HG03521 (cell line): ENCODE results near the gene DLGAP4.

Source experiments
- ATAC-seq: cut with Tn5 transposase; IDR thresholded peaks from one replicate; pipeline ENCODE4 v1.9.1; 2021; ENCODE audit warnings: mild to moderate bottlenecking, moderate library complexity; ENCODE audit not compliant: unreplicated experiment

The DLGAP4 gene

DNA sequence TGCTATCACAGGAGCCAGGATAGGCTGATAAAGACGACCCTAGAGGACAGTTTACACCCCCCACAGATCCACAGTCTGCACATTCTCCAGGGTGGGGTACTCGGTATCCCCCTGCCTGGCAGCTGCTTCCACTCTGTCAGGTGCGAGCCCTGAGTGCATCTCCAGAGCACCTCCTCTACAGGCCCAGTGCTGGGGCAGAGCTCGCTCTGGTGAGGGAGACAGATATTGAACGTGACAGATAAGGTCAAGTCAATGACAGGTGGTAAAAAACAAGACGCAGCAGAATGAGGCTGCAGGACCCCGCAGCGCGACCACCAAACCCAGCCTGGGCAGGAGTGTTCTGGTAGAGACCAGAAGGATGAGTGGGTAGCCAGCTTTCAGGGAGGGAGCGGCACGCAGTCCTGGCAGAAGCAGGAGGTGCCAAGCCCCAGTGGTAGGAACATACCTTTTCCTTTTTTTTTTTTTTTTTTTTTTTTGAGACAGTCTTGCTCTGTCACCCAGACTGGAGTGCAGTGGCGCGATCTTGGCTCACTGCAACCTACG lies 222.8 kb downstream of the DLGAP4 start:
- no peak for ATAC-seq

DNA sequence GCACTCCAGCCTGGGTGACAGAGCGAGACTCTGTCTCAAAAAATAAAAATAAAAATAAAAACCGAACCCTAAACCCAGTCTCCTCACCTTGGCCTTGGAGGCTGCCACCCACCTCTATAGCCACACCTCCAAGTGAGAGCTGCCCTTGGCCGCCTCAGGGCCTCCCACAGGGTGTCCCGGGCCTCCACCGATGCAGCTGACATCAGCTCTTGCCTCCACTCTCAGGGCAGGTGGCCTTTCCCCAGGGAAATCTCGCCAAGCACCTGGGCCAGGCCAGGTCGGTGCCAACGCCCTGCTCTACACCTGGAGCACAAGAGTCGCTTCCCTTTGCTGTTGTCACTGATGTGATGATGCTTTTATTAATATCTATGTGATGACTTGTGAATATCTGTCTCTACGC lies 226.2 kb downstream of the DLGAP4 start:
- ATAC-seq: no peak

DNA sequence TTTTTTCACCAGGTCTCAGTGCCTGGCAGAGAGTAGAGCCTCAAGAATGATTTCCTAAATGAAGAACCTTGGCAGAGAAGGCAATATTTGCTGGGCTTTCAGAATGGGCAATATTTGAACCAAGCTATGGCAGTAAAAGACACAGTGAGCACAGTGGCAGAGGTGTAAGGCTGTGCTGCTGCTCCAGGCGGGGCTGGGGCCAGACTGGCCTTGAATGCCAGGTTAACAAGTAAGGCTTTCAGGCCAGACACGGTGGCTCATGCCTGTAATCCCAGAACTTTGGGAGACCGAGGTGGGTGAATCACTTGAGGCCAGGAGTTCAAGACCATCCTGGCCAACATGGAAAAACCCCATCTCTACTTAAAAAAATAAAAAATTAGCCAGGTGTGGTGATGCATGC lies 226.7 kb downstream of the DLGAP4 start:
- ATAC-seq: no peak

DNA sequence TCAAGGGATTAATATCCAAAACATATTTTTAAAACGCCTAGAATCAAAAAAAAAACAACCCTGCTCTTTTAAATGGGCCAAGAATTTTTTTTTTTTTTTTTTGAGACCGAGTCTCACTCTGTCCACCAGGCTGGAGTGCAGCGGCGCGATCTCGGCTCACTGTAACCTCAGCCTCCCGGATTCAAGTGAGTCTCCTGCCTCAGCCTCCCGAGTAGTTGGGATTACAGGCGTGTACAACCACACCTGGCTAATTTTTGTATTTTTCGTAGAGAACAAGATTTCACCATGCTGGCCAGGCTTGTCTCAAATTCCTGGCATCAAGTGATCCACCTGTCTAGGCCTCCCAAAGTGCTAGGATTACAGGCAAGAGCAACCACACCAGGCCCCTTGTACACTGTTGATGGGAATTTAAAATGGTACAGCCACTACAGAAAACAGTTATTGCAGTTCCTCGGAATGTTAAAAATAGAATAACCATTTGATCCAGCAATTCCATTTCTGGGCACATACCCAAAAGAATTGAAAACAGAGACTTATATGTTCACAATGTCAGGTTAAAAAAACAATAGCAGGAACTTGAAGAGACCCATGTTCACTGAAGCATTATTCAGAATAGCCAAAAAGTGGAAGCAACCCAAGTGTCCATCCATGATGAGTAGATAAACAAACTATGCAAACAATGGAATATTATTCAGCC lies 232.0 kb downstream of the DLGAP4 start:
- no peak for ATAC-seq

DNA sequence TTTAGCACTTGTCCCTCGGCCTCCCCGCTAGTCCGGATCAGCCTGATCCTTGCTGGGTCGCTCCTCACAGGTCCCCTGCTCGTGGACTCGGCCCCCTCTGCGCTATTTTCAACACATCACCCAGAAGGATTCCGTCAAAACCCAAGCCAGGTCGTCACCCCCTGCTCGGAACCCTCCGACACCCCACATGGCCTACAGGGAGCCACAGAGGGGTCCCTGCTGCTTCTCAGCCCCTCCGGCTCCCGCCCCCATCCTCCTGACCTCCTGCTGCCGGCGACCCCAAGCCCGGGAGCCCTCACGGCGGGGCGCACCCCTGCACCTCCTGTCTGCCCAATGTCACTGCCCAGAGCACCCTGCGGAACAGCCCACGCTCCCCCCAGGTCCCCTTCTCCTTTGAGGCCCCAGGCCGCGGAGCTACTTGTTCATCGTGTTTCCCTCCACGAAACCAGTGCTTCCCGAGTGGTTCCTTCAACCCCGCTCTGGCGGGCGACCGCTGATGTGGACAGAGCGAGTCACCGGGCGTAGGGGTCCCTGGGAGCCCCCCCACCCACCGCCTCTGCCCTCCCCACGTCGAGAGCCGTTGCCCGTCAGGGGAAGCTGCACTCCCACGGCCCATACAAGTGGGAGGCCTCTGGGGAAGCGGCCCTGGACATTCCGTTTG lies 234.5 kb downstream of the DLGAP4 start:
- ATAC-seq: no peak

DNA sequence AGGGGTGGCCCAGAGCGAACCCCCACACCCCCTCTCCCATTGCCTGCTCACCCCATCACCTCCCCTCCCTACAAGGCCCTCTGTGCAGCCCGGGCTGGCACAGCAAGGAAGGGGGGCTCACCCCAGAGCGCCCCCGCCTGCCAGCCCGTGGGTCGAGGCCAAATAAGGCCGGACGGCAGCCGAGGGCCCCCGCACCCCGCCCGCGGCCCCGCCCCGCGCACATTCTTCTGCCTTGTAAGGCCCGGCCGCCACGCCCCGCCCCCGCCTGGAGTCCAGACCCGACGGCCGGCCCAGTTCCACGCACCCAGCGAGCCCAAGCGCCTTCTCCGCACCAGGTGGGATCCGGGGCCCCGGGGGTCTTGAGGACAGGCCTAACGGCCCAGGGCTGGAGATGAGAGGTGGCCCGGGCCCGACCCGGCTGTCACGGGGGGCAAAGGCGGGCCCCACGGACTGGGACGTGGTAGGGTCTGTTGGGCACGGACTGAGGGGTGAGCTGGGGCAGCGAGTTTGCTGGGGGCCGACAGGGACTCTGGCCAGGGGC lies 235.2 kb downstream of the DLGAP4 start, which contains the start of gene MYL9:
TSS of gene MYL9 (plus strand) at position 293 of the 541 bp plus-strand sequence. CDS start 3,366 bp downstream, outside the sequence.
- no peak for ATAC-seq

DNA sequence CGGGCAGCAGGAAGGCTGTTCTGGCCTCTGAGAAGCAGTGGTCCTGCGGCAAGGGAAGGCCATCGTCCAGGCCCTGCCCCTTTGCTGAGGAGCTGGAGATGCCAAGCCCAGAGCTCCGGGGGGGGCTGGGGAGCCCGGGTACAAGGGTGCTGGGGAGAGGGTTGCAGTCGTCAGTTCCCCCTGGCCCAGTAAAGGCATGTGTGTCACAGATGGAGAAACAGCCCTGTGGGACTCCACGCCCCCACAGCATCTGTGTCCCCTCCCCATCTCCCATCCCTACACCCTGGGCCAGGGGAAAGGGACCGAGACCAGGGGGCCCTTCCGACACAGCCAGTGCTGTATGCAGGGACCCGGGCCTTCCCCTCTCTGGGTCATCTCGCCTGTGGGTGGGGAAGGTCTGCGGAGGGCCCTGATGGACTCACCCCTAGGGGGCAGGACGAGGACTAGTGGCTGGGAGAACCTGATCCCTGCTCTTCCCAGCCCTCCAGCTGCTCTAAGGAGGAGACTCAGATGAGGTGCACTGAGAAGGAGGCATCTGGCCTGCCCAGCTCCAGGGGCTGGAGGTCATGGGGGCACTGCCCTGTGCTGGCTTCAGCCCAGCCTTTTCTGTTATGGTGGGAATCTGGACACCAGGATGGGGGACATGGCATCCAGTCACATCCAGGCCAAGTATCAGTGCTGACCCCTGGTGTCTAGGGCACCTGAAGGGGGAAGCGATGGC lies 235.8 kb downstream of the DLGAP4 start:
- no peak for ATAC-seq

DNA sequence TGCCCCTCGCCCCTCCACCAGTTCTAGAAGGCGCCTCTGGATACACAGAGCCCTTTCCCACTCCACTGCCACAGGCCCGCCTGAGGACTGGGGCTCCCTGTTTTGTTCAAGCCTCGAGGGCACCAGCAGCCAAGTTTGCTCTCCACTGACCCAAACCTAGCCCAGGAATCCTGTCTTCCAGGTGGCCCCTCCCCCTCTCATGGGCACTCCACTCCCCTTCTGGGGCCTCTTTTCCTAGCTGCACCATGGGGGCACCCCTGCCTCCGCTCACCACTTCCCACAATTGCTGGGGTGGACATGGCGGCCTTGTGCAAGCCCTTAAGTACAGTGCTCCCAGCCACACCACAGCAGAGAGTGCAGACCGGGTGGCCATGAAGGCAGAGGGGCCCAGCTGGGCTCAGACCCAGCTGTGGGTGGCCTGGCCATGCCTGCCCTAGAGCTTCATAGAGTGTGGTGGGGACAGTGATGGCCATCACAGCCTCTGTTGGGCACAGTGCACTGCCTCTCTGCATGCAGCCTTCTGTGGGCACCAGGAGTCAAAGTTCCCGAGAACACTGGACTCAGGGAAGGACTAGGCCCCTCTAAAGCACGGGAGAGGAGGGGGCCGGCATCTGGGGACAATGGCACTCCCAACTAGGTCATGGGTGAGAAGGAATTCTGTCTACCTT lies 236.5 kb downstream of the DLGAP4 start:
- ATAC-seq: no peak

DNA sequence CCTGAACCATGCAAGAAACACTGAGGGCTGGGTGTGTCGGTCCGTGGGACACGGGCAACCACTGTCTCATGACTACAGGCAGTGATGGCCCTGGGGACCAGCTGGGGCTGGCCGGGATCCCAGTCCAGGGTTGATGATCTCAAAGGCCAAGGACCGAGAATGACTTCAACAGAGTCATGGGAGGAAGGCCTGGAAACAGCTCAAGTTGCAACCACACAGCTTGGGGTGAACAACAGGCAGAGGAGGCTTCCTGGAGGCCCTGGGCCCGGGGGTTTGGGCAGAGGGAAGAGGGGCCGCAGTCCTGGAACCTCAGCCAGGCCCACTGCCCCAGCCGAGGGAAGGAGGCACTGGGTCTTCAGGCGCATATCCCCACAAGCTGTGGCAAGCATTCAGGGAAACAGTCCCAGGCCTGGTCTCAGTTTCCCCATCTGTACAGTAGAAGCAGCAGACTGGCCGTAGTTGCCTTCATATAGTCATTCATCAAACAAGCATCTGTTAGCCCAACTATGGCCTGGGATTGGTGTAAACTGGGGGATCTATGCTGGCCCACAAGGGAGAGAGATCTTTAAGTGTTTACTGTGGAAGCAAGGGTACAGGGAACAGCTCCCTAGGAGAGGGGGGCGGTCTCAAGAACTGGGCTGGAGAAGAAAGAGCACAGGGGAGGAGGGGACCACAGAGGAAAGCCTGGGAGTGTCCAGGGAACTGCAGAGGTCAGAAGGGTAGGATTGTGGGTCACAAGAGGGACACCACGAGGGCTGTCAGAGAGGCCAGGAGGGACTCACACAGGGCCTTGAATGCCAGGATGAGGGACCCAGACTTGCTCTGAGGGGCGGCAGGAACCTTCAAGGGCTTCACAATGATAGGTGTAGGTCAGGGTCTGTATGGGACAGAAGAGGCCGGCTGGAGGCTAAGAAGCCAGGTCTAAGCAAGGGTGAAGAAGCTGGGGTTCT lies 237.3 kb downstream of the DLGAP4 start:
- no peak for ATAC-seq

DNA sequence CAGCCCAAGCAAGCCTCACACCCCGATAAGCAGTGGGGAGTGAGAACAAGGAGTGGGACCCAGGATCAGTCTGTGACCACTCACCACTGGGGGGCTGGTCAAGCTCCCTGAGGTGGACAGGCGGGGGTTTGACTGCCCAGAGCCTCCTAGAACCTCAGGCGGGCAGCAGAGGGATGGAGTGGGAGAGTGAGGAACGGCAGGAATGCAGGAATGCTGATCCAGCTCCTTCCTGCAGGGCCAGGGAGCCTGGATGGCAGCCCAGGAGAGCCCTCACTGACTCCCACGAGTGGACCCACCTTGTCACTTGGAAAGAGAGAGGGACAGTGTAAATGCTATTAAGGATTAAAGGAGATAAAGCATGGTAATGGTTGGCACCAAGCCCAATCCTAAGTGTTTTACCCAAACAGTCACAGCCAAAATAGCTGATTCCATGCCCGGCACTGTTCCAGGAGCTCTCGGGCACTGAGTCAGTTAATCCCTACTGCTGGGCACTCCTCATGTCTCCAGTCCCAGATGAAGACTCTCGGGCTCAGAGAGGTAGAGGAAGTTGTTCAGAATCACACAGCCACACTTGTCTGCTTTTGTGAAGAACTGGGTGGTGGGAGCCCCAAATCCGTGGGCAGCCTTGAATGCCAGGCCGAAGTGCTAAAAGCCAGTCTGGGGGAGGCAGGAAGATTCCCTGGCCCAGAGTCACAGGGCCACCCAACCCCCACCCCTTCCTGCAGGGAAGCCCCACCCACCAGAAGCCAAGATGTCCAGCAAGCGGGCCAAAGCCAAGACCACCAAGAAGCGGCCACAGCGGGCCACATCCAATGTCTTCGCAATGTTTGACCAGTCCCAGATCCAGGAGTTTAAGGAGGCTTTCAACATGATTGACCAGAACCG lies 238.2 kb downstream of the DLGAP4 start:
- no peak for ATAC-seq

DNA sequence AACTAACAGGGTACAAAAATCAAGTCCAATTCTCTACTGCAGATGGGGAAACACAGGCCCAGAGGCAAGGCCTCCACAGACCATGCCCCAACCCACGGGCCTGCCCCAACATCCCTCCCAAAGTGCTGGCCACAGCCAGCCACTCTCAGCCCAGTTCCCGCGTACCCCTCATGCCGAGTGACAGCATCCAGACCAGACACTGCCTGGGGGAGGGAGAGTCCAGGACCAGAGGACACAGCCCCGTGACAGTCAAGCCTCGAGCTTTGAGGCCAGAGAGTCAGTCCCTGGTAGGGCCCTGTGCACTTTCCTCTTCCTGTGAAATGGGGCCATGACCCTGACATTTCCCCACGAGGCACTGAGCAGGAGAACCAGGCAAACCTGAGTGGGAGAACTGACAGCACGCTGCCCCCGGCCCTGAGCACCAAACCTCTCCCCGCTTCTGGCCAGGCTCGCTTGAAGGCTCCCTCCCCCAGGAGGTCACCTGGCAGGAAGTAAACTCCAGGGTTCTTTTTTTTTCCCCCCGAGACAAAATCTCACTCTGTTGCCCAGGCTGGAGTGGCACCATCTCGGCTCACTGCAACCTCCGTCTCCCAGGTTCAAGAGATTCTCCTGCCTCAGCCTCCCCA lies 240.1 kb downstream of the DLGAP4 start:
- no peak for ATAC-seq

DNA sequence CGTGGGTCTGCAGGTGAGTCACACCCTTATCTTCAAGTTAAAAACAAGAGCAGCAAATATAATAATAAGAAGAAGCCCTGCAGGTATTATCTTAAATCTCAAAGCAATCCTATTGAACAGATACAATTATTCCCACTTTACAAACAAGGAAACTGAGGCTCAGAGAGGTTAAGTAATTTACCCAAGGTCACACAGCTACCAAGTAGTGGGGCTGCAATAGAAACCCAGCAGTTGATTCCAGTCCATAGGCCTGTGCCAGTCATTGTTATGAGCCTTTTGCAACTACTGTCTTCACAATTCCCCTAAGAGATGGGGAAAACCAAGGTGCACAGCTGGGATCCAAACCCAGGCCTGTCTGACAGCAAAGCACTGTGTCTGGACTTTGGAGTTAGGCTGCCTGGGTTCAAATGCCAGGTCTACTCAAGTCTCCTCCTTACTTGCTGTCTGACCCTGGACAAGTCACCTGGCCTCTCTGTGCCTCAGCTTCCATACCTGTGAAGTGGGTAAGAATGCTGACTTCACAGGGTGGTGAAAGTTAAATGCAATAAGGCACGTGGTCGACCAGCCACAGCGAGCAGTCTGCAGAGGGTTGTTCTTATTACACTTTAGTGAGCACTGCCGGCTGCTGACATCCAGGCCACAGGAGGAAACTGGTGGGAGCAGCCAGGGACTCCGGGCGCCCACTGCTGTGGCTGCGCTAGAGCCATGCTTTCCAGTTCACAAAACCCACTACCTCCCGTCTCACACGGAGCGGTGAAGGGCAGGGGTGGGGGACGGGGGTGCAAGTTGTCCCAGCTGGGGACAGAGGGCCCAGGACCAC lies 241.3 kb downstream of the DLGAP4 start:
- ATAC-seq: no peak

DNA sequence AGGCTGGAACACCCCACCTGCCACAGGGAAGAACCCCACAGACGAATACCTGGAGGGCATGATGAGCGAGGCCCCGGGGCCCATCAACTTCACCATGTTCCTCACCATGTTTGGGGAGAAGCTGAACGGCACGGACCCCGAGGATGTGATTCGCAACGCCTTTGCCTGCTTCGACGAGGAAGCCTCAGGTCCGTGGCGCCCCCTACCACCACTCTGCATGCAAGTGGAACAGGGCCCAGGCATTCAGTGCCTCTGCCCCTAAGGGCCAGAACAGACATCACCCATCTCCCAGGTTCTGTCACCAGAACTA lies 241.8 kb downstream of the DLGAP4 start:
- ATAC-seq: no peak

DNA sequence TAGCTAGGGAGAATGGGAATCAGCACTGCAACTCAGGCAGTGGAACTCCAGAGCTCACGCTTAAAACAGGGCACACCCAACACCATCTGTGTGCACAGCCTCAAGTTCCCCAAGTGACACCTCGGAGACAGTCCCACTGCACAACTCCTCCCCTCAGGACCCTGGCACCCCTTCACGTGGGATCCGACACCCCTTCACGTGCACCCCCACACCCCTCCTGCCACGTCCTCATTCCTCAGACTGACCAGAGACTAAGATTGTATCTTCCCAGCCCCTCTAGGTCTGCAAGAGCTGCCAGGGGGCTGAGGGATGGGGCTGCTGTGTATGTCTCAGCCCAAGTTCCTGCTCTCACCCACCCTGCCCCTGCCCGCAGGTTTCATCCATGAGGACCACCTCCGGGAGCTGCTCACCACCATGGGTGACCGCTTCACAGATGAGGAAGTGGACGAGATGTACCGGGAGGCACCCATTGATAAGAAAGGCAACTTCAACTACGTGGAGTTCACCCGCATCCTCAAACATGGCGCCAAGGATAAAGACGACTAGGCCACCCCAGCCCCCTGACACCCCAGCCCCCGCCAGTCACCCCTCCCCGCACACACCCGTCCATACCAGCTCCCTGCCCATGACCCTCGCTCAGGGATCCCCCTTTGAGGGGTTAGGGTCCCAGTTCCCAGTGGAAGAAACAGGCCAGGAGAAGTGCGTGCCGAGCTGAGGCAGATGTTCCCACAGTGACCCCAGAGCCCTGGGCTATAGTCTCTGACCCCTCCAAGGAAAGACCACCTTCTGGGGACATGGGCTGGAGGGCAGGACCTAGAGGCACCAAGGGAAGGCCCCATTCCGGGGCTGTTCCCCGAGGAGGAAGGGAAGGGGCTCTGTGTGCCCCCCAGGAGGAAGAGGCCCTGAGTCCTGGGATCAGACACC lies 242.8 kb downstream of the DLGAP4 start:
- ATAC-seq: no peak

DNA sequence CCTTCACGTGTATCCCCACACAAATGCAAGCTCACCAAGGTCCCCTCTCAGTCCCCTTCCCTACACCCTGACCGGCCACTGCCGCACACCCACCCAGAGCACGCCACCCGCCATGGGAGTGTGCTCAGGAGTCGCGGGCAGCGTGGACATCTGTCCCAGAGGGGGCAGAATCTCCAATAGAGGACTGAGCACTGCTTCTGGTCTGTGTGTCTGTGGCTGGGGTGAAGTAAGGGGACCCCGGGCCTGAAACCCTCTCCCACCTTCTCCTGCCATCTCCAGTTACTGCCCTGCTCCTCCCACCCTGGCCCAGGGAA lies 243.4 kb downstream of the DLGAP4 start:
- no peak for ATAC-seq

DNA sequence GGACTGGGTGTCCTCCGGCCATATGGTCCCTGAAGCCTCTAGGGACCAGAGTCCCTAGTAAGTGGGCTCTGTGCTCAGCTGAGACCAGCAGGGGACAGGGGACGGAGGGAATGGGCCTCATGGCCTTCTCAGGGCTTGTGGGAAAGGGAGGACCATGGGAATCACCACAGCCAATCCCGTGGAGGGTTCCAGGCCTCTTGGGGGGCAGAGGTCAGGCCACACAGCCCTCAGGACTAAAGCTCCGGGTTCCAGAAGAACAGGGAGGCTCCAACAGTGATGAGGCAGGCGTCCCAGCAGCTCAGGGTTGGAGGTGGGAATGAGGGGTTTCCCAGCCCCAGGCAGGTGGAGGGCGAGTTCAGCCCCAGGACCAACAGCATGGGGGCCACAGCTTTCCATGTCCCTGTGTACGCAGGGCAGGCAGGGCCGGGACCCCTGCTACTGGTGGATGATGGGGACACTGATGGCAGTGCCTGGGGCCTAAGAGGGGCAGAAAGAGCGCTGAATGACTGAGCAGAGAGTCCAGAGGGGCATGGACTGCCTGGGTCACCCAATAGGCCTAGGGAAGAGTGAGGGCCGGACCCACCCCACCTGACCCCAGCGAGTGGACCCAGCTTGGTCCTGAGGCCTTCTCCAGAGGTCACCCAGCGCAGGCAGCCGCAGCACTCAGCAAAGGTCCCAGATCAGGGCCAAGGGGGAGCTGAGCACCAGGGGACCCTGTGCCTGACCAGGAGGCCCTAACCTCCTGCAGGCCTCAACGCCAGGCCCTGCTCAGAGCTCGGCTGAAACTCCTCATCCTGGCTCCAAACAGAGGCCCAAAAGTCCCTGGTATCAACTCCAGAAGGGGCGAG lies 244.0 kb downstream of the DLGAP4 start:
- no peak for ATAC-seq
